GM23338 (cell line): ENCODE measurements around the gene MCC. TPM values are rescaled to one million over a fixed set of nuclear protein-coding genes. Genes with fewer than 3 reads are reported as not detected.

Experiments
- ATAC-seq: fragments of 200-7000 bp; cut with Tn5 transposase; 3 replicates; pipeline ENCODE4 v1.9.1; 2020
- DNase-seq: peaks from one replicate; pipeline ENCODE4 v3.0.0-alpha.2; 2015; ENCODE audit warnings: low spot score
- H2AFZ ChIP-seq: fragments of 200-600 bp; sonication (generic); 2 replicates; pipeline ENCODE4 v1.8.0; 2016; ENCODE audit warnings: antibody characterized with exemption, mild to moderate bottlenecking, moderate library complexity
- H3F3A ChIP-seq: fragments of 200-600 bp; sonication (generic); replicated peaks from 2 replicates; pipeline ENCODE4 v1.8.0; 2017; ENCODE audit warnings: antibody characterized with exemption, mixed run types, low read depth
- H3K27ac ChIP-seq: fragments of 200-600 bp; sonication (generic); 2 replicates; pipeline ENCODE4 v1.6.1; 2016; ENCODE audit warnings: low read depth
- H3K27me3 ChIP-seq: fragments of 200-600 bp; sonication (generic); 2 replicates; pipeline ENCODE4 v1.8.0; 2016; ENCODE audit warnings: mild to moderate bottlenecking, mixed run types, moderate library complexity; ENCODE audit not compliant: insufficient read depth
- H3K36me3 ChIP-seq: fragments of 200-600 bp; sonication (generic); 2 replicates; pipeline ENCODE4 v1.8.0; 2016; ENCODE audit warnings: mild to moderate bottlenecking; ENCODE audit not compliant: insufficient read depth
- H3K4me1 ChIP-seq: fragments of 200-600 bp; sonication (generic); 2 replicates; pipeline ENCODE4 v1.8.0; 2016; ENCODE audit warnings: mild to moderate bottlenecking, moderate library complexity; ENCODE audit not compliant: insufficient read depth
- H3K4me2 ChIP-seq: fragments of 200-600 bp; sonication (generic); 2 replicates; pipeline ENCODE4 v1.7.1; 2017; ENCODE audit warnings: mixed run types
- H3K4me3 ChIP-seq: fragments of 200-600 bp; sonication (generic); 2 replicates; pipeline ENCODE4 v1.6.1; 2016; ENCODE audit warnings: mixed run types
- H3K79me2 ChIP-seq: fragments of 200-600 bp; sonication (generic); replicated peaks from 2 replicates; pipeline ENCODE4 v1.8.0; 2017; ENCODE audit warnings: mild to moderate bottlenecking; ENCODE audit not compliant: insufficient read depth
- H3K9me2 ChIP-seq: fragments of 200-600 bp; sonication (generic); 2 replicates; pipeline ENCODE4 v1.8.0; 2017; ENCODE audit not compliant: insufficient read depth
- H4K20me1 ChIP-seq: fragments of 200-600 bp; sonication (generic); replicated peaks from 2 replicates; pipeline ENCODE4 v1.8.0; 2017; ENCODE audit warnings: mild to moderate bottlenecking; ENCODE audit not compliant: insufficient read depth
- H3K27ac Mint-ChIP-seq: 2 replicates; pipeline ENCODE4 v1.8.0; 2020; ENCODE audit warnings: inconsistent platforms, mild to moderate bottlenecking, moderate library complexity, mixed read lengths
- H3K27me3 Mint-ChIP-seq: 3 replicates; pipeline ENCODE4 v1.8.0; 2022; ENCODE audit warnings: low read depth, mild to moderate bottlenecking, moderate library complexity, mixed read lengths, inconsistent platforms; ENCODE audit not compliant: insufficient read depth, poor library complexity
- H3K36me3 Mint-ChIP-seq: 3 replicates; pipeline ENCODE4 v1.8.0; 2021; ENCODE audit warnings: low read depth, mild to moderate bottlenecking, inconsistent platforms, moderate library complexity, mixed read lengths
- H3K4me1 Mint-ChIP-seq: 3 replicates; pipeline ENCODE4 v1.8.0; 2020; ENCODE audit warnings: mild to moderate bottlenecking, inconsistent platforms, mixed read lengths
- H3K4me3 Mint-ChIP-seq: 3 replicates; pipeline ENCODE4 v1.8.0; 2021; ENCODE audit warnings: moderate library complexity, mild to moderate bottlenecking, inconsistent platforms, mixed read lengths
- H3K9me3 Mint-ChIP-seq: 3 replicates; pipeline ENCODE4 v1.8.0; 2020; ENCODE audit warnings: moderate library complexity, mild to moderate bottlenecking, inconsistent platforms, mixed read lengths
- CREB1 ChIP-seq: fragments of 250-450 bp; sonication (Bioruptor Pico); IDR thresholded peaks from 2 replicates; pipeline ENCODE4 v1.5.0; 2020; ENCODE audit warnings: low read depth, mild to moderate bottlenecking, moderate library complexity
- CTCF ChIP-seq, 2 experiments: fragments of 200-600 bp in 1 of 2; sonication (generic) in 1 of 2; conservative IDR thresholded peaks; 2 replicates each; pipeline versions ENCODE4 v1.5.1 to v1.6.1; 2016 to 2017; ENCODE audit warnings: antibody characterized with exemption in 2 of 2, low read depth in 2 of 2, mild to moderate bottlenecking in 2 of 2, moderate library complexity in 1 of 2
- EZH2 ChIP-seq: fragments of 200-600 bp; sonication (generic); IDR thresholded peaks from one replicate; pipeline ENCODE4 v1.8.0; 2017; ENCODE audit warnings: antibody characterized with exemption, mild to moderate bottlenecking, low read depth; ENCODE audit not compliant: unreplicated experiment
- EZH2phosphoT487 ChIP-seq: fragments of 200-600 bp; sonication (generic); IDR thresholded peaks from one replicate; pipeline ENCODE4 v1.8.1; 2018; ENCODE audit warnings: antibody characterized with exemption; ENCODE audit not compliant: unreplicated experiment
- JUNB ChIP-seq: IDR thresholded peaks from one replicate; pipeline ENCODE4 v1.6.1; 2016; ENCODE audit warnings: antibody characterized with exemption; ENCODE audit not compliant: unreplicated experiment
- NANOG ChIP-seq: IDR thresholded peaks from 2 replicates; pipeline ENCODE4 v1.6.1; 2016; ENCODE audit warnings: antibody characterized with exemption, borderline replicate concordance
- POLR2AphosphoS5 ChIP-seq: IDR thresholded peaks from 2 replicates; pipeline ENCODE4 v1.6.1; 2016; ENCODE audit warnings: antibody characterized with exemption, low read depth
- STAT1 ChIP-seq: IDR thresholded peaks from one replicate; pipeline ENCODE4 v1.6.1; 2016; ENCODE audit warnings: antibody characterized with exemption; ENCODE audit not compliant: unreplicated experiment
- ZNF114 ChIP-seq: fragments of 250-450 bp; sonication (Bioruptor Pico); IDR thresholded peaks from 2 replicates; pipeline ENCODE4 v1.5.0; 2020; ENCODE audit warnings: mild to moderate bottlenecking, moderate library complexity
- ZNF331 ChIP-seq: fragments of 250-450 bp; sonication (Bioruptor Pico); IDR thresholded peaks from 2 replicates; pipeline ENCODE4 v1.5.0; 2020; ENCODE audit warnings: low read depth, mild to moderate bottlenecking, moderate library complexity
- polyA plus RNA-seq: library from polyadenylated mRNA; unstranded; fragments of >200 nt; fragmentation: Nextera tagmentation; extraction: Ambion mirVana; gene quantifications from 2 replicates; pipeline ENCODE4 v1.2.1, GENCODE V29; 2016
- total RNA-seq: library from RNA; depleted of rRNA; stranded (reverse); fragments of >200 nt; shearing (Covaris generic); gene quantifications from 2 replicates; pipeline ENCODE4 v1.2.3, GENCODE V29; 2014
- TF ChIP-seq, protein P1 (sequence below): IDR thresholded peaks from one replicate; pipeline ENCODE4 v1.6.1; 2018; ENCODE audit warnings: antibody characterized with exemption; ENCODE audit not compliant: unreplicated experiment

The MCC gene
- total and polyA plus RNA-seq, 2 experiments from 2014 or later, result 3.8 to 10.1 TPM

- H3K27ac Mint-ChIP-seq, result no peak overlapping the region
- TF ChIP-seq ZNF331 (CRISPR knock-in tag), result no peak
- no peak for TF ChIP-seq NANOG
- TF ChIP-seq CTCF (conservative IDR thresholded peaks at IDR 0.05; ENCODE audit: low read depth in 2 of 2), result peak; percentile 43 to 50; a peak in 3 of 4 replicates
- Histone ChIP-seq H3F3A (no peaks in the 10 kb centered on the region), H3K79me2 (peaks cover 11% of the 10 kb centered on the region), H3K4me3 (no peak overlapping the region), H3K27me3 (no peaks in the 10 kb centered on the region), H3K36me3 (no peaks in the 10 kb centered on the region), H3K9me2 (no peaks in the 10 kb centered on the region), H2AFZ (no peak overlapping the region), H4K20me1 (peaks cover 7% of the 10 kb centered on the region), H3K27ac (no peak overlapping the region), H3K4me2 (no peak overlapping the region), H3K4me1 (peaks cover 11% of the 10 kb centered on the region)
- H3K4me1 Mint-ChIP-seq, result peaks cover 10% of the 10 kb centered on the region
- DNase-seq (no peak), ATAC-seq (no peak)
- peaks cover 5% of the 10 kb centered on the region; the same call in 2 of the 3 replicates for H3K36me3 Mint-ChIP-seq
- H3K9me3 Mint-ChIP-seq, result no peaks in the 10 kb centered on the region
- peaks cover 2% of the 10 kb centered on the region for H3K27me3 Mint-ChIP-seq
- no peak overlapping the region for H3K4me3 Mint-ChIP-seq
Measured at GRCh38 chr5:113510836-113511451, 22.7 kb upstream of the MCC start.

DNA sequence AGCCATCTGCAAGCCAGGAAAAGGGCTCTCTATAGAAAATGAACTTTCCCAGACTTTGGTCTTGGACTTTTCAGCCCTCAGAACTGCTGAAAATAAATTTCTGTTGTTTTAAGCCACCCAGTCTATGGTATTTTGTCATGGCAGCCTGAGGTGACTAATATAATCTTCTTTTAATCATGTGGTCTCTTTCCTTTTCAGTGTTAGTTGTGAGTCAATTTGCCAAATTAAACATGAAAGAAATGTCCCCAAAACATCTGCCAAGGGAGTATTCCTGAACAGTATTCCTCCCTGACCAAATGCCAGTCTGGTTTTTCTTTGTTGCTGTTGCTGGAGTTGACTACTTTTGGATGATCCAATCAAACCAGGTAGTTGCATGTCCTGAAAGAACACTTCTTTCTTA lies 20.5 kb upstream of the MCC start:
- DNase-seq, result no peak
- TF ChIP-seq STAT1 (no peak), EZH2 (no peak), EZH2phosphoT487 (no peak), CREB1 (CRISPR knock-in tag) (no peak), NANOG (no peak), POLR2AphosphoS5 (no peak), JUNB (no peak), ZNF331 (CRISPR knock-in tag) (no peak), ZNF114 (CRISPR knock-in tag) (no peak), CTCF (conservative IDR thresholded peaks at IDR 0.05; ENCODE audit: low read depth in 2 of 2) (no peak)
- TF ChIP-seq, protein P1, sequence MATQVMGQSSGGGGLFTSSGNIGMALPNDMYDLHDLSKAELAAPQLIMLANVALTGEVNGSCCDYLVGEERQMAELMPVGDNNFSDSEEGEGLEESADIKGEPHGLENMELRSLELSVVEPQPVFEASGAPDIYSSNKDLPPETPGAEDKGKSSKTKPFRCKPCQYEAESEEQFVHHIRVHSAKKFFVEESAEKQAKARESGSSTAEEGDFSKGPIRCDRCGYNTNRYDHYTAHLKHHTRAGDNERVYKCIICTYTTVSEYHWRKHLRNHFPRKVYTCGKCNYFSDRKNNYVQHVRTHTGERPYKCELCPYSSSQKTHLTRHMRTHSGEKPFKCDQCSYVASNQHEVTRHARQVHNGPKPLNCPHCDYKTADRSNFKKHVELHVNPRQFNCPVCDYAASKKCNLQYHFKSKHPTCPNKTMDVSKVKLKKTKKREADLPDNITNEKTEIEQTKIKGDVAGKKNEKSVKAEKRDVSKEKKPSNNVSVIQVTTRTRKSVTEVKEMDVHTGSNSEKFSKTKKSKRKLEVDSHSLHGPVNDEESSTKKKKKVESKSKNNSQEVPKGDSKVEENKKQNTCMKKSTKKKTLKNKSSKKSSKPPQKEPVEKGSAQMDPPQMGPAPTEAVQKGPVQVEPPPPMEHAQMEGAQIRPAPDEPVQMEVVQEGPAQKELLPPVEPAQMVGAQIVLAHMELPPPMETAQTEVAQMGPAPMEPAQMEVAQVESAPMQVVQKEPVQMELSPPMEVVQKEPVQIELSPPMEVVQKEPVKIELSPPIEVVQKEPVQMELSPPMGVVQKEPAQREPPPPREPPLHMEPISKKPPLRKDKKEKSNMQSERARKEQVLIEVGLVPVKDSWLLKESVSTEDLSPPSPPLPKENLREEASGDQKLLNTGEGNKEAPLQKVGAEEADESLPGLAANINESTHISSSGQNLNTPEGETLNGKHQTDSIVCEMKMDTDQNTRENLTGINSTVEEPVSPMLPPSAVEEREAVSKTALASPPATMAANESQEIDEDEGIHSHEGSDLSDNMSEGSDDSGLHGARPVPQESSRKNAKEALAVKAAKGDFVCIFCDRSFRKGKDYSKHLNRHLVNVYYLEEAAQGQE, result no peak

More for the DNA sequence above, 20.5 kb upstream of the MCC start:
- no peaks in the 10 kb centered on the region for H3F3A ChIP-seq
- H3K36me3 Mint-ChIP-seq, result no peaks in the 10 kb centered on the region
- no peaks in the 10 kb centered on the region for H3K79me2 ChIP-seq
- H3K4me1 Mint-ChIP-seq, result peaks cover 3% of the 10 kb centered on the region
- no peaks in the 10 kb centered on the region for H3K9me3 Mint-ChIP-seq
- H3K9me2 ChIP-seq, result no peaks in the 10 kb centered on the region
- no peak overlapping the region for H2AFZ ChIP-seq
- no peaks in the 10 kb centered on the region for H4K20me1 ChIP-seq
- peaks cover 2% of the 10 kb centered on the region for H3K27me3 Mint-ChIP-seq
- H3K36me3 ChIP-seq, result no peaks in the 10 kb centered on the region
- no peak overlapping the region for H3K4me3 Mint-ChIP-seq
- peaks cover 5% of the 10 kb centered on the region; the same call in 1 of the 2 replicates for H3K4me1 ChIP-seq
- no peak overlapping the region for H3K27ac ChIP-seq
- no peak overlapping the region for H3K4me2 ChIP-seq
- ATAC-seq, result no peak
- no peaks in the 10 kb centered on the region for H3K27me3 ChIP-seq
- H3K4me3 ChIP-seq, result no peak overlapping the region
- no peak overlapping the region for H3K27ac Mint-ChIP-seq
